Activated CD4-positive, alpha-beta T cell treated with anti-CD3 and anti-CD28 coated beads, Interleukin-2, amount 50 U/mL, for 16 hours (primary cell): Measurements from ENCODE around the gene PTOV1.
A peak's percentile ranks its signal among the peaks of the same experiment; 100 is the strongest.

ENCODE experiments used
- DNase-seq: peaks from one replicate; pipeline ENCODE4 v3.0.0-alpha.2; 2020

Gene PTOV1

GRCh38 chr19:49892716-49893115 lies 41.8 kb downstream of the PTOV1 start:
- no peak for DNase-seq

GRCh38 chr19:49894011-49894664 lies 43.2 kb downstream of the PTOV1 start:
- DNase-seq, result no peak

- peak; percentile 73 for DNase-seq
Observed at GRCh38 chr19:49894879-49895565, 44.1 kb downstream of the PTOV1 start.

- DNase-seq, result no peak
Observed at GRCh38 chr19:49895566-49896297, 44.8 kb downstream of the PTOV1 start.

GRCh38 chr19:49896863-49897621 lies 46.1 kb downstream of the PTOV1 start, which contains the start of gene IL4I1:
Gene IL4I1, minus strand, starts transcription at chr19:49896887. Its CDS starts 727 bp downstream, at chr19:49896160.
- peak; percentile 81 for DNase-seq

- no peak for DNase-seq
Observed at GRCh38 chr19:49904136-49904535, 53.2 kb downstream of the PTOV1 start.

- no peak for DNase-seq
Observed at GRCh38 chr19:49906879-49907564, 56.1 kb downstream of the PTOV1 start.

- DNase-seq, result no peak
Observed at GRCh38 chr19:49907745-49908446, 56.9 kb downstream of the PTOV1 start.

GRCh38 chr19:49908480-49909420 lies 57.8 kb downstream of the PTOV1 start:
- no peak for DNase-seq

- DNase-seq, result no peak
Observed at GRCh38 chr19:49910179-49910578, 59.2 kb downstream of the PTOV1 start.
